GM23338 (cell line): ENCODE measurements around the gene PASD1. TPM values are rescaled to one million over a fixed set of nuclear protein-coding genes. Genes with fewer than 3 reads are reported as not detected.

Experiments
- ATAC-seq: fragments of 200-7000 bp; cut with Tn5 transposase; 3 replicates; pipeline ENCODE4 v1.9.1; 2020
- DNase-seq: peaks from one replicate; pipeline ENCODE4 v3.0.0-alpha.2; 2015; ENCODE audit warnings: low spot score
- H2AFZ ChIP-seq: fragments of 200-600 bp; sonication (generic); 2 replicates; pipeline ENCODE4 v1.8.0; 2016; ENCODE audit warnings: antibody characterized with exemption, mild to moderate bottlenecking, moderate library complexity
- H3F3A ChIP-seq: fragments of 200-600 bp; sonication (generic); replicated peaks from 2 replicates; pipeline ENCODE4 v1.8.0; 2017; ENCODE audit warnings: antibody characterized with exemption, mixed run types, low read depth
- H3K27ac ChIP-seq: fragments of 200-600 bp; sonication (generic); 2 replicates; pipeline ENCODE4 v1.6.1; 2016; ENCODE audit warnings: low read depth
- H3K27me3 ChIP-seq: fragments of 200-600 bp; sonication (generic); 2 replicates; pipeline ENCODE4 v1.8.0; 2016; ENCODE audit warnings: mild to moderate bottlenecking, mixed run types, moderate library complexity; ENCODE audit not compliant: insufficient read depth
- H3K36me3 ChIP-seq: fragments of 200-600 bp; sonication (generic); 2 replicates; pipeline ENCODE4 v1.8.0; 2016; ENCODE audit warnings: mild to moderate bottlenecking; ENCODE audit not compliant: insufficient read depth
- H3K4me1 ChIP-seq: fragments of 200-600 bp; sonication (generic); 2 replicates; pipeline ENCODE4 v1.8.0; 2016; ENCODE audit warnings: mild to moderate bottlenecking, moderate library complexity; ENCODE audit not compliant: insufficient read depth
- H3K4me2 ChIP-seq: fragments of 200-600 bp; sonication (generic); 2 replicates; pipeline ENCODE4 v1.7.1; 2017; ENCODE audit warnings: mixed run types
- H3K4me3 ChIP-seq: fragments of 200-600 bp; sonication (generic); 2 replicates; pipeline ENCODE4 v1.6.1; 2016; ENCODE audit warnings: mixed run types
- H3K79me2 ChIP-seq: fragments of 200-600 bp; sonication (generic); replicated peaks from 2 replicates; pipeline ENCODE4 v1.8.0; 2017; ENCODE audit warnings: mild to moderate bottlenecking; ENCODE audit not compliant: insufficient read depth
- H3K9me2 ChIP-seq: fragments of 200-600 bp; sonication (generic); 2 replicates; pipeline ENCODE4 v1.8.0; 2017; ENCODE audit not compliant: insufficient read depth
- H4K20me1 ChIP-seq: fragments of 200-600 bp; sonication (generic); replicated peaks from 2 replicates; pipeline ENCODE4 v1.8.0; 2017; ENCODE audit warnings: mild to moderate bottlenecking; ENCODE audit not compliant: insufficient read depth
- H3K27ac Mint-ChIP-seq: 2 replicates; pipeline ENCODE4 v1.8.0; 2020; ENCODE audit warnings: inconsistent platforms, mild to moderate bottlenecking, moderate library complexity, mixed read lengths
- H3K27me3 Mint-ChIP-seq: 3 replicates; pipeline ENCODE4 v1.8.0; 2022; ENCODE audit warnings: low read depth, mild to moderate bottlenecking, moderate library complexity, mixed read lengths, inconsistent platforms; ENCODE audit not compliant: insufficient read depth, poor library complexity
- H3K36me3 Mint-ChIP-seq: 3 replicates; pipeline ENCODE4 v1.8.0; 2021; ENCODE audit warnings: low read depth, mild to moderate bottlenecking, inconsistent platforms, moderate library complexity, mixed read lengths
- H3K4me1 Mint-ChIP-seq: 3 replicates; pipeline ENCODE4 v1.8.0; 2020; ENCODE audit warnings: mild to moderate bottlenecking, inconsistent platforms, mixed read lengths
- H3K4me3 Mint-ChIP-seq: 3 replicates; pipeline ENCODE4 v1.8.0; 2021; ENCODE audit warnings: moderate library complexity, mild to moderate bottlenecking, inconsistent platforms, mixed read lengths
- H3K9me3 Mint-ChIP-seq: 3 replicates; pipeline ENCODE4 v1.8.0; 2020; ENCODE audit warnings: moderate library complexity, mild to moderate bottlenecking, inconsistent platforms, mixed read lengths
- CREB1 ChIP-seq: fragments of 250-450 bp; sonication (Bioruptor Pico); IDR thresholded peaks from 2 replicates; pipeline ENCODE4 v1.5.0; 2020; ENCODE audit warnings: low read depth, mild to moderate bottlenecking, moderate library complexity
- CTCF ChIP-seq, 2 experiments: fragments of 200-600 bp in 1 of 2; sonication (generic) in 1 of 2; conservative IDR thresholded peaks; 2 replicates each; pipeline versions ENCODE4 v1.5.1 to v1.6.1; 2016 to 2017; ENCODE audit warnings: antibody characterized with exemption in 2 of 2, low read depth in 2 of 2, mild to moderate bottlenecking in 2 of 2, moderate library complexity in 1 of 2
- ETS1 ChIP-seq: IDR thresholded peaks from 2 replicates; pipeline ENCODE4 v1.6.1; 2016; ENCODE audit warnings: antibody characterized with exemption
- EZH2 ChIP-seq: fragments of 200-600 bp; sonication (generic); IDR thresholded peaks from one replicate; pipeline ENCODE4 v1.8.0; 2017; ENCODE audit warnings: antibody characterized with exemption, mild to moderate bottlenecking, low read depth; ENCODE audit not compliant: unreplicated experiment
- EZH2phosphoT487 ChIP-seq: fragments of 200-600 bp; sonication (generic); IDR thresholded peaks from one replicate; pipeline ENCODE4 v1.8.1; 2018; ENCODE audit warnings: antibody characterized with exemption; ENCODE audit not compliant: unreplicated experiment
- JUNB ChIP-seq: IDR thresholded peaks from one replicate; pipeline ENCODE4 v1.6.1; 2016; ENCODE audit warnings: antibody characterized with exemption; ENCODE audit not compliant: unreplicated experiment
- NANOG ChIP-seq: IDR thresholded peaks from 2 replicates; pipeline ENCODE4 v1.6.1; 2016; ENCODE audit warnings: antibody characterized with exemption, borderline replicate concordance
- POLR2AphosphoS5 ChIP-seq: IDR thresholded peaks from 2 replicates; pipeline ENCODE4 v1.6.1; 2016; ENCODE audit warnings: antibody characterized with exemption, low read depth
- REST ChIP-seq: IDR thresholded peaks from one replicate; pipeline ENCODE4 v1.6.1; 2018; ENCODE audit warnings: antibody characterized with exemption; ENCODE audit not compliant: unreplicated experiment
- STAT1 ChIP-seq: IDR thresholded peaks from one replicate; pipeline ENCODE4 v1.6.1; 2016; ENCODE audit warnings: antibody characterized with exemption; ENCODE audit not compliant: unreplicated experiment
- ZNF114 ChIP-seq: fragments of 250-450 bp; sonication (Bioruptor Pico); IDR thresholded peaks from 2 replicates; pipeline ENCODE4 v1.5.0; 2020; ENCODE audit warnings: mild to moderate bottlenecking, moderate library complexity
- ZNF331 ChIP-seq: fragments of 250-450 bp; sonication (Bioruptor Pico); IDR thresholded peaks from 2 replicates; pipeline ENCODE4 v1.5.0; 2020; ENCODE audit warnings: low read depth, mild to moderate bottlenecking, moderate library complexity
- ZNF462 ChIP-seq: fragments of 250-450 bp; sonication (Bioruptor Pico); IDR thresholded peaks from 2 replicates; pipeline ENCODE4 v1.5.0; 2020; ENCODE audit warnings: mild to moderate bottlenecking, moderate library complexity
- polyA plus RNA-seq: library from polyadenylated mRNA; unstranded; fragments of >200 nt; fragmentation: Nextera tagmentation; extraction: Ambion mirVana; gene quantifications from 2 replicates; pipeline ENCODE4 v1.2.1, GENCODE V29; 2016
- total RNA-seq: library from RNA; depleted of rRNA; stranded (reverse); fragments of >200 nt; shearing (Covaris generic); gene quantifications from 2 replicates; pipeline ENCODE4 v1.2.3, GENCODE V29; 2014

Gene PASD1
- total and polyA plus RNA-seq, 2 experiments from 2014 or later = 0.24 TPM; not detected in 1

- Histone ChIP-seq H4K20me1 (no peaks in the 10 kb centered on the region), H2AFZ (no peak overlapping the region), H3F3A (no peaks in the 10 kb centered on the region), H3K9me2 (no peaks in the 10 kb centered on the region), H3K4me1 (no peaks in the 10 kb centered on the region), H3K4me3 (no peak overlapping the region), H3K4me2 (no peak overlapping the region), H3K27ac (no peak overlapping the region), H3K79me2 (no peaks in the 10 kb centered on the region), H3K36me3 (no peaks in the 10 kb centered on the region), H3K27me3 (no peaks in the 10 kb centered on the region)
- no peaks in the 10 kb centered on the region for H3K9me3 Mint-ChIP-seq
- no peaks in the 10 kb centered on the region for H3K36me3 Mint-ChIP-seq
- DNase-seq (no peak), ATAC-seq (no peak)
- TF ChIP-seq EZH2 (no peak), CREB1 (CRISPR knock-in tag) (no peak), POLR2AphosphoS5 (no peak), NANOG (no peak), JUNB (no peak), STAT1 (no peak), CTCF (conservative IDR thresholded peaks at IDR 0.05; ENCODE audit: low read depth in 2 of 2) (no peak), EZH2phosphoT487 (no peak), ZNF331 (CRISPR knock-in tag) (no peak), ZNF114 (CRISPR knock-in tag) (no peak), ETS1 (no peak), ZNF462 (CRISPR knock-in tag) (no peak), REST (no peak)
- H3K27me3 Mint-ChIP-seq = peaks cover 1% of the 10 kb centered on the region
- H3K4me1 Mint-ChIP-seq = peaks cover 4% of the 10 kb centered on the region; the same call in 2 of the 3 replicates
- no peak overlapping the region for H3K4me3 Mint-ChIP-seq
- H3K27ac Mint-ChIP-seq = no peak overlapping the region
Measured at GRCh38 chrX:151702026-151702714, 138.7 kb downstream of the PASD1 start.
